ENCODE results near the gene MZT2A. TPM values are rescaled to one million over a fixed set of nuclear protein-coding genes. Genes with fewer than 3 reads are reported as not detected.
"Not testable (repeated sequence)": the region's sequence is repeated elsewhere in the genome, so short reads cannot be mapped to it uniquely, and the experiment has no call there.

MZT2A gene
- polyA plus RNA-seq, 1 donor from 2014 or later: 146 TPM

DNA sequence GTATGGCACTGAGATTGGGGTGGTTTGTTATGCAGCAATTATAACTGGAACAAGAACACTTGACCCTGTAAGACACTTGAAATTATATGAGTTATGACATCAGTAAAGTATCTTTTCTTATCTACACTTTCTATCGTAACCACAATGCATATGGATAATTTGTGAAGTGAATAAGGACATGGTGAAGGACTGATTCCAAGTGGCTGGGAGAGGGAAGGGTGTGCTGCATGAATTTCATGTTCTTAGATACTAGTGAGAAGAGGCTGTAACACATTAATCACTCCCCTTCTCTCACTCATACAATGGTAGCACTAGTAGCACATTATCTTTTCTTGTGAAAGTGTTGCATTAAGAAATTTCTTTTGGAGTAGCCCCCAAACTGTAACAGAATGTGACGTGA is 37.3 kb downstream of the MZT2A start:
- H3K27me3 ChIP-seq (ENCODE audit: insufficient read depth, low read depth, low read length); H3K4me3 ChIP-seq (ENCODE audit: low read length); H3K9ac ChIP-seq (ENCODE audit: low read length); H3K36me3 ChIP-seq (ENCODE audit: insufficient read depth, low read length); H3K9me3 ChIP-seq (ENCODE audit: low read length); H2AFZ ChIP-seq (ENCODE audit: low read depth, low read length); H3K79me2 ChIP-seq (replicated peaks; ENCODE audit: insufficient read depth, low read length); H3K27ac ChIP-seq (ENCODE audit: low read length); H3F3A ChIP-seq (ENCODE audit: insufficient read depth, low read length, poor library complexity, severe bottlenecking); H3K4me2 ChIP-seq (ENCODE audit: low read length); H4K20me1 ChIP-seq (ENCODE audit: insufficient read depth); H3K9me2 ChIP-seq (ENCODE audit: insufficient read depth, low read length): not testable (repeated sequence)

DNA sequence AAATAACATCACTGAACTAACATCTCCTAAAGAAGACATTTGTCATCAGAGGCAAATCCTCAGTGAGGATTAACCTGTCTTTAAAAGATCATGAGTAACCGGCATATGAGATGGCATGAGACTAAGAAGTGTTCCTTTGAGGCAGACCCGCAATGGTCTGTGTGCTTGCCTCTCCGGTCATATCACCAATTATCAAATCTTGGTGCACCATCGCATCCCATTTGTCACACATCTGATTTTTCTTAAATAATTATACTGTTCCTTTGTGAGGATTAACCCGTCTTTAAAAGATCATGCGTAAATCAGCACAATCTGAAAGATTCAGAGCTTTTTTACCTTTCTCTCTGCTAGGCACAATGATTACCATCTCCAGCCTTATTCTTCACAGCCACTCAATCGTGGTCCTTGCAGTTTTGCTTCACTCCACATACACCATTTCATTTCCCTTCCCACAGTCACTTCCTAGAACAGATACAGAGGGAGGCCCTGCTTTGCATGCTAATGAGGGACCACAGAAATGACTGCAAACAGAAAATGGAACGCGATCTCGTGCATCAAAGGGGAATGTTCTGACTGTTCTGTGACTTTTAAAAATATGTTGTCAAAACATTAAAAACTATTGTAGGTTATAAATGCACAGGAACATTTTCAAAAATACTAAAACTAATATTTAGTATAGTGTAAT is 40.8 kb downstream of the MZT2A start:
- not testable (repeated sequence) for H3K4me3 ChIP-seq (ENCODE audit: low read length); H3K27me3 ChIP-seq (ENCODE audit: insufficient read depth, low read depth, low read length); H3K79me2 ChIP-seq (replicated peaks; ENCODE audit: insufficient read depth, low read length); H2AFZ ChIP-seq (ENCODE audit: low read depth, low read length); H3K9ac ChIP-seq (ENCODE audit: low read length); H3K4me2 ChIP-seq (ENCODE audit: low read length); H3K27ac ChIP-seq (ENCODE audit: low read length); H4K20me1 ChIP-seq (ENCODE audit: insufficient read depth); H3K36me3 ChIP-seq (ENCODE audit: insufficient read depth, low read length); H3K9me3 ChIP-seq (ENCODE audit: low read length); H3F3A ChIP-seq (ENCODE audit: insufficient read depth, low read length, poor library complexity, severe bottlenecking); H3K9me2 ChIP-seq (ENCODE audit: insufficient read depth, low read length)

DNA sequence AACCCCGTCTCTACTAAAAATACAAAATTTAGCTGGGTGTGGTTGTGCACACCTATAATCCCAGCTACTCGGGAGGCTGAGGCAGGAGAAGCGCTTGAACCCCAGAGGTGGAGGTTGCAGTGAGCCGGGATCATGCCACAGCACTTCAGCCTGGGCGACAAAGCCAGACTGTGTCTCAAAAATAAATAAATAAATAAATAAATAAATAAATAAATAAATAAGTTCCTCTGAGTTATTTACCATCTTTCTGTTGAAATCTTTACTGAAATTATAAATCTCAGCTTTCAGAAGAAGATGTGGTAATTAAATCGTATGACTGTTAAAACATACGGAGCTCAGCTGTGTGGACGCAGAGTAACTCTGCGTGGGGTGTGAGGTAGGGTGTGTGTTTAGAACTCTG is 44.2 kb downstream of the MZT2A start:
- not testable (repeated sequence) for H3K4me2 ChIP-seq (ENCODE audit: low read length); H3K4me3 ChIP-seq (ENCODE audit: low read length); H3K79me2 ChIP-seq (replicated peaks; ENCODE audit: insufficient read depth, low read length); H2AFZ ChIP-seq (ENCODE audit: low read depth, low read length); H4K20me1 ChIP-seq (ENCODE audit: insufficient read depth); H3K9me3 ChIP-seq (ENCODE audit: low read length); H3K27me3 ChIP-seq (ENCODE audit: insufficient read depth, low read depth, low read length); H3K36me3 ChIP-seq (ENCODE audit: insufficient read depth, low read length); H3K9ac ChIP-seq (ENCODE audit: low read length); H3F3A ChIP-seq (ENCODE audit: insufficient read depth, low read length, poor library complexity, severe bottlenecking); H3K9me2 ChIP-seq (ENCODE audit: insufficient read depth, low read length); H3K27ac ChIP-seq (ENCODE audit: low read length)

DNA sequence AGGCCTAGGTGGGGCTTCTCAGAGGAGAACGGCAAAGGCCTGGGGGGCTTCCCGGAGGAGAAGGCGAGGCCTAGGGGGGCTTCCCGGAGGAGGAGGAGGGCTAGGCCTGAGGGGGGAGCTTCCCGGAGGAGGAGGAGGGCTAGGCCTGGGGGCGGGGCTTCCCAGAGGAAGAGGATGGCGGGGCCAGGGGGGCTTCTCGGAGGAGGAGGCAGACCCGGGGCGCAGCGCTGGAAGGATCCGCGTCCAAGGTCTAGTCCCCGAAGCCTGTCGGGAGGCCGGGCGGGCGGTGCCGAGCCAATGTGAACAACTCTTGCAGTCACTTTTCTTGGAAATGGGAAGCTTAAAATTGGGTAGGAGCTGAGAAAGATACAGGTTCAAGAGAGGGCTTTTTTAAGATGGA is 46.3 kb downstream of the MZT2A start:
- Histone ChIP-seq H3K4me2 (ENCODE audit: low read length) (no peak overlapping the region), H3K36me3 (ENCODE audit: insufficient read depth, low read length) (no peaks in the 10 kb centered on the region), H3K27ac (ENCODE audit: low read length) (no peak overlapping the region), H3K79me2 (replicated peaks; ENCODE audit: insufficient read depth, low read length) (no peaks in the 10 kb centered on the region), H3K9me3 (ENCODE audit: low read length) (no peaks in the 10 kb centered on the region), H2AFZ (ENCODE audit: low read depth, low read length) (no peak overlapping the region), H3K9ac (ENCODE audit: low read length) (no peak overlapping the region), H3K27me3 (ENCODE audit: insufficient read depth, low read depth, low read length) (no peaks in the 10 kb centered on the region), H3K4me3 (ENCODE audit: low read length) (no peak overlapping the region), H3F3A (ENCODE audit: insufficient read depth, low read length, poor library complexity, severe bottlenecking) (no peaks in the 10 kb centered on the region), H4K20me1 (ENCODE audit: insufficient read depth) (no peaks in the 10 kb centered on the region), H3K9me2 (ENCODE audit: insufficient read depth, low read length) (no peaks in the 10 kb centered on the region)
- no peak for TF ChIP-seq MXI1 (conservative IDR thresholded peaks at IDR 0.05; ENCODE audit: poor library complexity, severe bottlenecking)
- no peak for TF ChIP-seq TAF1 (IDR thresholded peaks at IDR 0.05; ENCODE audit: low read depth)
- TF ChIP-seq SMC3 (conservative IDR thresholded peaks at IDR 0.05; ENCODE audit: poor library complexity): no peak
- no peak for TF ChIP-seq EP300 (conservative IDR thresholded peaks at IDR 0.05; ENCODE audit: poor library complexity, severe bottlenecking)
- no peak for TF ChIP-seq RAD21 (conservative IDR thresholded peaks at IDR 0.05)
- no peak for TF ChIP-seq EZH2 (IDR thresholded peaks at IDR 0.05; ENCODE audit: borderline replicate concordance, insufficient read depth, low read length, poor library complexity, severe bottlenecking)
- TF ChIP-seq, protein P1, sequence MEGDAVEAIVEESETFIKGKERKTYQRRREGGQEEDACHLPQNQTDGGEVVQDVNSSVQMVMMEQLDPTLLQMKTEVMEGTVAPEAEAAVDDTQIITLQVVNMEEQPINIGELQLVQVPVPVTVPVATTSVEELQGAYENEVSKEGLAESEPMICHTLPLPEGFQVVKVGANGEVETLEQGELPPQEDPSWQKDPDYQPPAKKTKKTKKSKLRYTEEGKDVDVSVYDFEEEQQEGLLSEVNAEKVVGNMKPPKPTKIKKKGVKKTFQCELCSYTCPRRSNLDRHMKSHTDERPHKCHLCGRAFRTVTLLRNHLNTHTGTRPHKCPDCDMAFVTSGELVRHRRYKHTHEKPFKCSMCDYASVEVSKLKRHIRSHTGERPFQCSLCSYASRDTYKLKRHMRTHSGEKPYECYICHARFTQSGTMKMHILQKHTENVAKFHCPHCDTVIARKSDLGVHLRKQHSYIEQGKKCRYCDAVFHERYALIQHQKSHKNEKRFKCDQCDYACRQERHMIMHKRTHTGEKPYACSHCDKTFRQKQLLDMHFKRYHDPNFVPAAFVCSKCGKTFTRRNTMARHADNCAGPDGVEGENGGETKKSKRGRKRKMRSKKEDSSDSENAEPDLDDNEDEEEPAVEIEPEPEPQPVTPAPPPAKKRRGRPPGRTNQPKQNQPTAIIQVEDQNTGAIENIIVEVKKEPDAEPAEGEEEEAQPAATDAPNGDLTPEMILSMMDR (IDR thresholded peaks at IDR 0.05; ENCODE audit: poor library complexity, severe bottlenecking): no peak
- TF ChIP-seq, protein P2, sequence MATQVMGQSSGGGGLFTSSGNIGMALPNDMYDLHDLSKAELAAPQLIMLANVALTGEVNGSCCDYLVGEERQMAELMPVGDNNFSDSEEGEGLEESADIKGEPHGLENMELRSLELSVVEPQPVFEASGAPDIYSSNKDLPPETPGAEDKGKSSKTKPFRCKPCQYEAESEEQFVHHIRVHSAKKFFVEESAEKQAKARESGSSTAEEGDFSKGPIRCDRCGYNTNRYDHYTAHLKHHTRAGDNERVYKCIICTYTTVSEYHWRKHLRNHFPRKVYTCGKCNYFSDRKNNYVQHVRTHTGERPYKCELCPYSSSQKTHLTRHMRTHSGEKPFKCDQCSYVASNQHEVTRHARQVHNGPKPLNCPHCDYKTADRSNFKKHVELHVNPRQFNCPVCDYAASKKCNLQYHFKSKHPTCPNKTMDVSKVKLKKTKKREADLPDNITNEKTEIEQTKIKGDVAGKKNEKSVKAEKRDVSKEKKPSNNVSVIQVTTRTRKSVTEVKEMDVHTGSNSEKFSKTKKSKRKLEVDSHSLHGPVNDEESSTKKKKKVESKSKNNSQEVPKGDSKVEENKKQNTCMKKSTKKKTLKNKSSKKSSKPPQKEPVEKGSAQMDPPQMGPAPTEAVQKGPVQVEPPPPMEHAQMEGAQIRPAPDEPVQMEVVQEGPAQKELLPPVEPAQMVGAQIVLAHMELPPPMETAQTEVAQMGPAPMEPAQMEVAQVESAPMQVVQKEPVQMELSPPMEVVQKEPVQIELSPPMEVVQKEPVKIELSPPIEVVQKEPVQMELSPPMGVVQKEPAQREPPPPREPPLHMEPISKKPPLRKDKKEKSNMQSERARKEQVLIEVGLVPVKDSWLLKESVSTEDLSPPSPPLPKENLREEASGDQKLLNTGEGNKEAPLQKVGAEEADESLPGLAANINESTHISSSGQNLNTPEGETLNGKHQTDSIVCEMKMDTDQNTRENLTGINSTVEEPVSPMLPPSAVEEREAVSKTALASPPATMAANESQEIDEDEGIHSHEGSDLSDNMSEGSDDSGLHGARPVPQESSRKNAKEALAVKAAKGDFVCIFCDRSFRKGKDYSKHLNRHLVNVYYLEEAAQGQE (IDR thresholded peaks at IDR 0.05; ENCODE audit: borderline replicate concordance): no peak
- no peak for TF ChIP-seq POLR2AphosphoS5 (IDR thresholded peaks at IDR 0.05)

DNA sequence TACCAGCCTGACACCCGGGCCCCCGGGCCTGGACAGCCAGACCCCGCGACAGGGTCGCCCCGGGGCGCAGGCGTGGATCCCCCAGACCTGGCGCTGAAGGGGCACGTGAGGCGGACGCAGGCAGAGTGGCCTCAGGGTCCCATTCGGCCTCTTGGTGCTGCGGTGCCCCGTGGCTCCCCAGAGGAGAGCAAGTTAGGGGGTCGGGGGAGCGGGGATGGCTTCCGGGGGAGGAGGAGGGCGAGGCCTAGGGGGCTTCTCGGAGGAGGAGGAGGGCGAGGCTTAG is 46.7 kb downstream of the MZT2A start:
- not testable (repeated sequence) for H3K36me3 ChIP-seq (ENCODE audit: insufficient read depth, low read length); H3K4me2 ChIP-seq (ENCODE audit: low read length); H3K79me2 ChIP-seq (replicated peaks; ENCODE audit: insufficient read depth, low read length); H3K9ac ChIP-seq (ENCODE audit: low read length); H3F3A ChIP-seq (ENCODE audit: insufficient read depth, low read length, poor library complexity, severe bottlenecking); H3K27me3 ChIP-seq (ENCODE audit: insufficient read depth, low read depth, low read length); H3K27ac ChIP-seq (ENCODE audit: low read length); H3K9me3 ChIP-seq (ENCODE audit: low read length); H3K4me3 ChIP-seq (ENCODE audit: low read length); H2AFZ ChIP-seq (ENCODE audit: low read depth, low read length); H3K9me2 ChIP-seq (ENCODE audit: insufficient read depth, low read length); H4K20me1 ChIP-seq (ENCODE audit: insufficient read depth)
